Astrocyte (in vitro differentiated cells and primary cell): ENCODE results near the gene KIF1A.

Experiments used
- EZH2 ChIP-seq: IDR thresholded peaks from 2 replicates; pipeline ENCODE4 v1.6.1; 2012; ENCODE audit warnings: mild to moderate bottlenecking, low read length, inconsistent platforms; ENCODE audit not compliant: insufficient read depth
- TF ChIP-seq, protein P1 (sequence below): IDR thresholded peaks from 2 replicates; pipeline ENCODE4 v1.5.1; 2011; ENCODE audit warnings: low read depth, mild to moderate bottlenecking, inconsistent platforms, low read length, moderate library complexity; ENCODE audit not compliant: insufficient read depth

DNA sequence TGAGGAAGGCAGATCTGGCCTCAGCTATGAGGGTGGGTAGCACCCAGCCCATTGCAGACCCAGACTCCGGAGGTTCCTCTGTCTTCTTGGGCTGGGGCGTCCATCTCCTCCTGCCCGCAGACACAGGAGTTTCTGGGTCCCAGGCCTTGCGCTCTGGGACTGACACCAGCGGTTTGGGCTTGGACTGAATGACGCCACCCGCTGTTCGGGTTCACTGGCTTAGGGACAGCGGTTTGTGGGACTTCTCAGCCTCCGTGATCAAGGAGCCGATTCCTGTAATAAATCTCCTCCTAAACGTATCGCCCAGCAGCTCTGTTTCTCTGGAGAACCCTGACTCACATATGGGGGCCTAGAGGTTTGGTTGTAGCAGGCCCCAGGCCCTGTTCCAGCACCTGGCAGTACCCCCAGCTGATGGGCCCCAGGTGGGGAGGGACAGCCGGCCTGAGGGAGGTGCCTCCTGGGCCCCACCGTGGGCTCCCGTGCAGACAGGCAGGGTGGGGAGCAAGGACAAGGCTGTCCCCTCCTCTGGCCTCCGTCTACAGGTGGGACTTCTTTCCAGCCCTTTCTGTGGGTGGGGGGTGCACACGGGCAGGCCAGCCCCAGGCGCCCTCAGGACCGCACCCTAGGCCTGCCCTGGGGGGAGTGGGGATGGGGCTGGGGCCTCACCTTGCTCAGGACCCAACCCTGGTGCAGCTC is 132.8 kb downstream of the KIF1A start:
- TF ChIP-seq, protein P1, sequence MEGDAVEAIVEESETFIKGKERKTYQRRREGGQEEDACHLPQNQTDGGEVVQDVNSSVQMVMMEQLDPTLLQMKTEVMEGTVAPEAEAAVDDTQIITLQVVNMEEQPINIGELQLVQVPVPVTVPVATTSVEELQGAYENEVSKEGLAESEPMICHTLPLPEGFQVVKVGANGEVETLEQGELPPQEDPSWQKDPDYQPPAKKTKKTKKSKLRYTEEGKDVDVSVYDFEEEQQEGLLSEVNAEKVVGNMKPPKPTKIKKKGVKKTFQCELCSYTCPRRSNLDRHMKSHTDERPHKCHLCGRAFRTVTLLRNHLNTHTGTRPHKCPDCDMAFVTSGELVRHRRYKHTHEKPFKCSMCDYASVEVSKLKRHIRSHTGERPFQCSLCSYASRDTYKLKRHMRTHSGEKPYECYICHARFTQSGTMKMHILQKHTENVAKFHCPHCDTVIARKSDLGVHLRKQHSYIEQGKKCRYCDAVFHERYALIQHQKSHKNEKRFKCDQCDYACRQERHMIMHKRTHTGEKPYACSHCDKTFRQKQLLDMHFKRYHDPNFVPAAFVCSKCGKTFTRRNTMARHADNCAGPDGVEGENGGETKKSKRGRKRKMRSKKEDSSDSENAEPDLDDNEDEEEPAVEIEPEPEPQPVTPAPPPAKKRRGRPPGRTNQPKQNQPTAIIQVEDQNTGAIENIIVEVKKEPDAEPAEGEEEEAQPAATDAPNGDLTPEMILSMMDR, result no peak
- TF ChIP-seq EZH2, result no peak
